Ovary (tissue), 3 donors: Measurements from ENCODE around the gene HABP2.

Experiments
- EP300 ChIP-seq: sonication (generic); formaldehyde crosslinking; IDR thresholded peaks from one replicate; pipeline ENCODE4 v1.6.1; 2017; ENCODE audit warnings: antibody characterized with exemption
- TF ChIP-seq, protein P1 (sequence below), 3 donors: fragments of 450-650 bp in 2 of 3; fragments of 200-600 bp in 1 of 3; IDR thresholded peaks; one replicate each; pipeline versions ENCODE4 v1.5.1 to v1.8.0; 2016 to 2022; ENCODE audit warnings: antibody characterized with exemption in 3 of 3, mild to moderate bottlenecking in 1 of 3
- donor health status: DM: no; HTN: no; CAD: no.

DNA sequence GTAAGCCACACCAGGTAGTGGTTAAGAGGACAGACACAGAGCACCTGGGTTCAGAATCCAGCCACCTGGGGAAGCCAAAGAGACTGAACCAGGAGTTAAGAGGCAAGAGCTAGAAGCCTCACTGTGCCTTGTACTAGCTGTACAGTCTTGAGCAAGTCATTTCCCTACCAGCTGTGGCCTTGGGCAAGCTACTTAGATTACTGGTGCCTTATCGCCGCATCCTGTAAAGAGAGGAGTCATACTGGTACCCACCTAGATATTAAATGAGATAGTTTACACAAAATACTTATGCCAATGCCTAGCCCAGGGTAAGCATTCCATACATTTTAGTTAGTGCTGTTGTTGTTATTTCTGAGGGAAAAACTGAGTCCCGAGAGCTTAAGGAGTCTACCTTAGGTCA lies 47.7 kb downstream of the HABP2 start:
- TF ChIP-seq, protein P1, sequence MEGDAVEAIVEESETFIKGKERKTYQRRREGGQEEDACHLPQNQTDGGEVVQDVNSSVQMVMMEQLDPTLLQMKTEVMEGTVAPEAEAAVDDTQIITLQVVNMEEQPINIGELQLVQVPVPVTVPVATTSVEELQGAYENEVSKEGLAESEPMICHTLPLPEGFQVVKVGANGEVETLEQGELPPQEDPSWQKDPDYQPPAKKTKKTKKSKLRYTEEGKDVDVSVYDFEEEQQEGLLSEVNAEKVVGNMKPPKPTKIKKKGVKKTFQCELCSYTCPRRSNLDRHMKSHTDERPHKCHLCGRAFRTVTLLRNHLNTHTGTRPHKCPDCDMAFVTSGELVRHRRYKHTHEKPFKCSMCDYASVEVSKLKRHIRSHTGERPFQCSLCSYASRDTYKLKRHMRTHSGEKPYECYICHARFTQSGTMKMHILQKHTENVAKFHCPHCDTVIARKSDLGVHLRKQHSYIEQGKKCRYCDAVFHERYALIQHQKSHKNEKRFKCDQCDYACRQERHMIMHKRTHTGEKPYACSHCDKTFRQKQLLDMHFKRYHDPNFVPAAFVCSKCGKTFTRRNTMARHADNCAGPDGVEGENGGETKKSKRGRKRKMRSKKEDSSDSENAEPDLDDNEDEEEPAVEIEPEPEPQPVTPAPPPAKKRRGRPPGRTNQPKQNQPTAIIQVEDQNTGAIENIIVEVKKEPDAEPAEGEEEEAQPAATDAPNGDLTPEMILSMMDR (IDR thresholded peaks at IDR 0.05) = no peak
- no peak for TF ChIP-seq EP300
